ENCODE measurements around the gene ISX.
A peak's percentile ranks its signal among the peaks of the same experiment; 100 is the strongest.
"Not testable (repeated sequence)": the region's sequence is repeated elsewhere in the genome, so short reads cannot be mapped to it uniquely, and the experiment has no call there.

The ISX gene

GRCh38 chr22:35065796-35066218, at the start of gene ISX:
TSS of gene ISX (plus strand) at chr22:35066158. CDS start at chr22:35067088, 930 bp downstream.
- no peak for DNase-seq (ENCODE audit: extremely low read depth in 1 of 2, low read depth in 1 of 2)

GRCh38 chr22:35016909-35017308, 49.0 kb upstream of the ISX start:
- no peak for DNase-seq (ENCODE audit: extremely low read depth in 1 of 2, low read depth in 1 of 2)

- no peak for DNase-seq (ENCODE audit: extremely low read depth in 1 of 2, low read depth in 1 of 2)
Measured at GRCh38 chr22:35018995-35019394, 47.0 kb upstream of the ISX start.

GRCh38 chr22:35020517-35020916, 45.4 kb upstream of the ISX start:
- DNase-seq (ENCODE audit: extremely low read depth in 1 of 2, low read depth in 1 of 2): no peak

- no peak for DNase-seq (ENCODE audit: extremely low read depth in 1 of 2, low read depth in 1 of 2)
Measured at GRCh38 chr22:35021161-35021560, 44.8 kb upstream of the ISX start.

GRCh38 chr22:35022291-35022690, 43.7 kb upstream of the ISX start:
- DNase-seq (ENCODE audit: extremely low read depth in 1 of 2, low read depth in 1 of 2): no peak

GRCh38 chr22:35023692-35024363, 42.1 kb upstream of the ISX start:
- peak in 1 of 2 donors; percentile 29 for DNase-seq (ENCODE audit: extremely low read depth in 1 of 2, low read depth in 1 of 2)

- DNase-seq (ENCODE audit: extremely low read depth in 1 of 2, low read depth in 1 of 2): no peak
Measured at GRCh38 chr22:35024364-35024692, 41.6 kb upstream of the ISX start.

GRCh38 chr22:35030112-35030511, 35.8 kb upstream of the ISX start:
- DNase-seq (ENCODE audit: extremely low read depth in 1 of 2, low read depth in 1 of 2): not testable (repeated sequence)

GRCh38 chr22:35032571-35032970, 33.4 kb upstream of the ISX start:
- DNase-seq (ENCODE audit: extremely low read depth in 1 of 2, low read depth in 1 of 2): no peak

GRCh38 chr22:35033635-35034296, 32.2 kb upstream of the ISX start:
- no peak for DNase-seq (ENCODE audit: extremely low read depth in 1 of 2, low read depth in 1 of 2)

- DNase-seq (ENCODE audit: extremely low read depth in 1 of 2, low read depth in 1 of 2): no peak
Measured at GRCh38 chr22:35034963-35035362, 31.0 kb upstream of the ISX start.

- DNase-seq (ENCODE audit: extremely low read depth in 1 of 2, low read depth in 1 of 2): no peak
Measured at GRCh38 chr22:35037089-35037488, 28.9 kb upstream of the ISX start.

- no peak for DNase-seq (ENCODE audit: extremely low read depth in 1 of 2, low read depth in 1 of 2)
Measured at GRCh38 chr22:35039625-35040024, 26.3 kb upstream of the ISX start.

- DNase-seq (ENCODE audit: extremely low read depth in 1 of 2, low read depth in 1 of 2): no peak
Measured at GRCh38 chr22:35043252-35043933, 22.6 kb upstream of the ISX start.

GRCh38 chr22:35043934-35044319, 22.0 kb upstream of the ISX start:
- no peak for DNase-seq (ENCODE audit: extremely low read depth in 1 of 2, low read depth in 1 of 2)

GRCh38 chr22:35044607-35045390, 21.2 kb upstream of the ISX start:
- no peak for DNase-seq (ENCODE audit: extremely low read depth in 1 of 2, low read depth in 1 of 2)

- DNase-seq (ENCODE audit: extremely low read depth in 1 of 2, low read depth in 1 of 2): no peak
Measured at GRCh38 chr22:35045451-35045850, 20.5 kb upstream of the ISX start.

GRCh38 chr22:35046744-35047462, 19.1 kb upstream of the ISX start:
- no peak for DNase-seq (ENCODE audit: extremely low read depth in 1 of 2, low read depth in 1 of 2)

GRCh38 chr22:35050038-35050437, 15.9 kb upstream of the ISX start:
- not testable (repeated sequence) for DNase-seq (ENCODE audit: extremely low read depth in 1 of 2, low read depth in 1 of 2)

Data from activated CD8-positive, alpha-beta memory T cell treated with anti-CD3 and anti-CD28 coated beads for 1 hour (primary cell).